Measurements from ENCODE around the gene SYNE2. TPM values are rescaled to one million over a fixed set of nuclear protein-coding genes. Genes with fewer than 3 reads are reported as not detected.

SYNE2 gene
- total RNA-seq, 1 donor from 2014 or later: 36.6 TPM

DNA sequence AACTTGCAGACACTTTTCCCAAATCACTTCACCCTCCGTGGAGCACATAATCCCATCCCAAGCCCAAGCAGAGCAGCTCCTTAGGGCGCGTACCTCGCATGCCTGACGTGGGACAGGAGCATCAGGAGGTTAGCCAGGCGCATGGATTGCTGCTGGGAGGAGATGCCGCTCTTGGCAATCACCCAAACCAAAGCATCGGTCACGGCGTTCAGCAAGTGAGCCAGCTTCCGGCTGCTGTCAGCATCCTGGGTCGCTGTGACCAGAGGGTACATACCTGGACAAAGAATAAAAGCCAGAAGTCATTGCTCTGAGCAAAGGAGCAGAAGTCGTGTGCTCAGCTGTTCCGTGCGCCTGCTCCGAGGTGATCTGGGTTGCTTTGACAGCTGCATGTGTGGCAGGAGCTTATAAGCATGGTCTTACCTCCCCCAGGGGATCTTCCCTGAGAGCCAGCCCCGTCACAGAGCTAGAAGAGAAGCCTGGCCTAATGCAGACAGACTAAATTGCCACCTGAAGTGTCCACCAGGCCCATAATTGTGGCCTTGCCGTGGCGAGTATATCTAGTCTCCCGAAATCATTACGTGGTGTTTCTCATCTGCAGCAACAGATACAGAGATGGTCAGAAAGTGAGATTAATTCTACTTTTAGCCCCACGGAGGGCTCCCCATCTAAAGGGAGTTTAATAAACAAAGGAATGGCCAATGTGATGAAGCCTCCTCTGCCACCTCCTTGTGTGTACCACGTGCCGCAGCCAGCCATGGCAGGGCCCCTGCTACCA lies 382.3 kb downstream of the SYNE2 start:
- no peaks in the 10 kb centered on the region for H3K27me3 ChIP-seq (ENCODE audit: control insufficient read depth, insufficient read depth, low read length)
- H3K4me3 ChIP-seq (ENCODE audit: low read depth, low read length): no peak overlapping the region
- FAIRE-seq: no peak
- peak; percentile 35 for DNase-seq (ENCODE audit: low read depth)
- TF ChIP-seq, protein P1, sequence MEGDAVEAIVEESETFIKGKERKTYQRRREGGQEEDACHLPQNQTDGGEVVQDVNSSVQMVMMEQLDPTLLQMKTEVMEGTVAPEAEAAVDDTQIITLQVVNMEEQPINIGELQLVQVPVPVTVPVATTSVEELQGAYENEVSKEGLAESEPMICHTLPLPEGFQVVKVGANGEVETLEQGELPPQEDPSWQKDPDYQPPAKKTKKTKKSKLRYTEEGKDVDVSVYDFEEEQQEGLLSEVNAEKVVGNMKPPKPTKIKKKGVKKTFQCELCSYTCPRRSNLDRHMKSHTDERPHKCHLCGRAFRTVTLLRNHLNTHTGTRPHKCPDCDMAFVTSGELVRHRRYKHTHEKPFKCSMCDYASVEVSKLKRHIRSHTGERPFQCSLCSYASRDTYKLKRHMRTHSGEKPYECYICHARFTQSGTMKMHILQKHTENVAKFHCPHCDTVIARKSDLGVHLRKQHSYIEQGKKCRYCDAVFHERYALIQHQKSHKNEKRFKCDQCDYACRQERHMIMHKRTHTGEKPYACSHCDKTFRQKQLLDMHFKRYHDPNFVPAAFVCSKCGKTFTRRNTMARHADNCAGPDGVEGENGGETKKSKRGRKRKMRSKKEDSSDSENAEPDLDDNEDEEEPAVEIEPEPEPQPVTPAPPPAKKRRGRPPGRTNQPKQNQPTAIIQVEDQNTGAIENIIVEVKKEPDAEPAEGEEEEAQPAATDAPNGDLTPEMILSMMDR (IDR thresholded peaks at IDR 0.05; ENCODE audit: insufficient read depth, low read length, severe bottlenecking): no peak
- H3K36me3 ChIP-seq (ENCODE audit: control insufficient read depth, insufficient read depth, low read length): no peaks in the 10 kb centered on the region

DNA sequence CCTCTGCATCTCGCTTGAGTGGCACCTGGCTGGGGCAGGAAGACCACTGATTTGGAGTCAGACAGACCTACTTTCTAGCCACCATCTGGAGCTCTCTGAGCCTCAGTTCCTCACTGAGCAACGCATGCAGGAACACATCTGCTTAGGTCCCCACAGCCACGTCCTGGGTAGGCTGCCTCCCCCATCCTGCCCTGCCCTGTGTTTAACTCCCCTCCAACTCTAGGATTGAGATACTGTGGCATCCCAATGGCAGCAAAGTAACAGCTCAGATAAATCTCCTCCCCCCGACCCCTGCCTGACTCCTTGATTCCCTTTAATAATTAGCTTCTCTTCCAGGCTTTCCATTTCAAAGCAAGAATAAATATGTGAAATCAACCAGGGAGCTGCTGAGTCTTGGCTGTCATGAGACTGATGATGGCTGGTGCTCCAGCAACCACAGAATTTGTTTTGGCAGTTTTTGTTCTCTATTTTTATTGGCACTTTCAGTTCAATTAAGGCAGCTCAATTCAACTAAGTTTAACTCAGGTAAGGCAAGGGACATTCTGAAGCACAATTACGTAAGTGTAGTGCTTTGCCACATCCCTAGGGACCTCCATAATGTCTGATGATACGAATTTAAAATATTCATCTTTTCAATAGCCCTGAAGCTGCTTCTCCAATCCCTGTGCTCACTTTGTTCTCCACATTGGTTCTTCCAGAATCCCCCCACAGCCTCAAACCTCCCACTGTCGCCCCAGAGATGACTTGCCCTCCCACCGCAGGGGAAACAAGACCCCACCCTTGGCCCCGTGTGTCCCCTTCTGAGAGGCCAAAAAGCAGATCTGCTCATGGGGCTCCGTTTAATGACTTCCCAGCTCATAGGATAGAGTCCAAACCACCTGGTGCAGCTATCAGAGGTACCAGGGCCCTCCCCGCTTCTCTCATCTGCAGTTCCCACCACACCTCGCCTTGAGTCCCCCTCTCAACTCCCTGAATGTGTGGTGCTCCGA lies 383.1 kb downstream of the SYNE2 start:
- TF ChIP-seq, protein P1 (IDR thresholded peaks at IDR 0.05; ENCODE audit: insufficient read depth, low read length, severe bottlenecking): no peak
- no peaks in the 10 kb centered on the region for H3K27me3 ChIP-seq (ENCODE audit: control insufficient read depth, insufficient read depth, low read length)
- H3K36me3 ChIP-seq (ENCODE audit: control insufficient read depth, insufficient read depth, low read length): no peaks in the 10 kb centered on the region
- no peak for DNase-seq (ENCODE audit: low read depth)
- no peak overlapping the region for H3K4me3 ChIP-seq (ENCODE audit: low read depth, low read length)
- FAIRE-seq: no peak

DNA sequence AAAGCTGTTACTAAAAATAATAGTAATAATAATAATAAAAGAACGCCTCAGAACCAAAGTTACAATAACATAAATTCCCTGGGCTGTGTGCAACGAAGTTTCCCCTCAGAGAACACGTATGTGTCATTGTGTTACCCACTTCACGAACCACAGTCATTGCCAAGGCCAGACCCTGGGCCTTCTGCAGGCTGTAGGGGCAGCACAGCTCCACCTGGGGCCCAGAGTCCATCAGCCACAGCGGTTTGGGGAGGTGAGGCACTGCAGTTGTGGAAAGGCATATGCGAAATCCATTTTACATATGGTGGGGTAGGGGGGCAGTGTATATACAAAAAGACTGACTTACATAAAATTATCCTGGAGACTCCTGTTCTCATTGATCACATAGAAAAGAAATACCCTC lies 385.2 kb downstream of the SYNE2 start:
- no peak overlapping the region for H3K4me3 ChIP-seq (ENCODE audit: low read depth, low read length)
- H3K36me3 ChIP-seq (ENCODE audit: control insufficient read depth, insufficient read depth, low read length): no peaks in the 10 kb centered on the region
- H3K27me3 ChIP-seq (ENCODE audit: control insufficient read depth, insufficient read depth, low read length): no peaks in the 10 kb centered on the region
- no peak for DNase-seq (ENCODE audit: low read depth)
- no peak for FAIRE-seq
- TF ChIP-seq, protein P1 (IDR thresholded peaks at IDR 0.05; ENCODE audit: insufficient read depth, low read length, severe bottlenecking): no peak

DNA sequence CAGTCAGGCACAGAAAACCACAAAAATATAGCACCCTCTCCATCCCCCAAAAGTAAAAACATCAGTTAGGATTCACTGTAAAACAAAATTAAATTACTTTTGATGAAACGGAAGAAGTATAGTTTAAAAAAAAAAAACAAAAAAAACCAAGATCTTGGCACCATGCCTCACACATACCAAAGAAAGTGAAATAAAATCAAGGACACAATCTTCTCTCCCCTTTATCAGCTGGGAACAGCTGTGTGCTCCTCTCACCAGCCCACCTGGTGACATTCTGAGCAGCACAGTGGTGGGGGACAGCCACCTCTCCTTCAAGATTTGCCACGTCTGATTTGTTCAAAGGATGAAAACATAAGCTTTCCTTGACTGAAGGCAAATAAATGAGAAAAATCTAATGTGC lies 385.8 kb downstream of the SYNE2 start:
- TF ChIP-seq, protein P1 (IDR thresholded peaks at IDR 0.05; ENCODE audit: insufficient read depth, low read length, severe bottlenecking): no peak
- Histone ChIP-seq H3K36me3 (ENCODE audit: control insufficient read depth, insufficient read depth, low read length) (no peaks in the 10 kb centered on the region), H3K4me3 (ENCODE audit: low read depth, low read length) (no peak overlapping the region), H3K27me3 (ENCODE audit: control insufficient read depth, insufficient read depth, low read length) (no peaks in the 10 kb centered on the region)
- DNase-seq (ENCODE audit: low read depth) (no peak), FAIRE-seq (no peak)

DNA sequence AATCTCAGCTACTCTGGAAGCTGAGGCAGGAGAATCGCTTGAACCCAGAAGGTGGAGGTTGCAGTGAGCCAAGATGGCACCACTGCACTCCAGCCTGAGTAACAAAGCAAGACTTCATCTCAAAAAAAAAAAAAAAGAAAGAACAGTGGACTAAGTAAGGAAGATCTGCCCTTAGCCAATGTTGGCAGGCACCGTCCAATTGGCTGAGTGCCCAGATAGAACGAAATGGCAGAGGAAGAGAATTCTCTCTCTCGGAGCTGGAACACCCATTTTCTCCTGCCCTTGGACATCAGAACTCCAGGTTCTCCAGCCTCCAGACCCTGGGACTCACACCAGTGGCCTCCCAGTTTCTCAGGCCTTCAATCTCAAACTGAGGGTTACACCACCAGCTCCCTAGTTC lies 391.5 kb downstream of the SYNE2 start:
- H3K36me3 ChIP-seq (ENCODE audit: control insufficient read depth, insufficient read depth, low read length): no peaks in the 10 kb centered on the region
- FAIRE-seq (no peak), DNase-seq (ENCODE audit: low read depth) (no peak)
- no peaks in the 10 kb centered on the region for H3K27me3 ChIP-seq (ENCODE audit: control insufficient read depth, insufficient read depth, low read length)
- TF ChIP-seq, protein P1 (IDR thresholded peaks at IDR 0.05; ENCODE audit: insufficient read depth, low read length, severe bottlenecking): no peak
- no peak overlapping the region for H3K4me3 ChIP-seq (ENCODE audit: low read depth, low read length)

Measured in bronchial epithelial cell (primary cell).